Activated naive CD4-positive, alpha-beta T cell treated with anti-CD3 and anti-CD28 coated beads for 36 hours (primary cell): ENCODE measurements around the gene NLRC5. TPM values are rescaled to one million over a fixed set of nuclear protein-coding genes. Genes with fewer than 3 reads are reported as not detected.

Source experiments
- CTCF ChIA-PET: fragments of 350-600 bp; sonication (Branson Sonifier 250); formaldehyde crosslinking; loops from one replicate; lab custom pipeline; 2021; ENCODE audit warnings: antibody characterized with exemption; lab: Charles Lee
- DNase-seq: peaks from one replicate; pipeline ENCODE4 v3.0.0-alpha.2; 2020
- H3K27ac Mint-ChIP-seq: one replicate; pipeline ENCODE4 v1.8.0; 2021; ENCODE audit warnings: mild to moderate bottlenecking, mixed read lengths
- H3K27me3 Mint-ChIP-seq: one replicate; pipeline ENCODE4 v1.8.0; 2021; ENCODE audit warnings: low read depth, mixed read lengths
- H3K36me3 Mint-ChIP-seq: one replicate; pipeline ENCODE4 v1.8.0; 2021; ENCODE audit warnings: low read depth, mixed read lengths
- H3K4me1 Mint-ChIP-seq: one replicate; pipeline ENCODE4 v1.8.0; 2021; ENCODE audit warnings: low read depth, mixed read lengths
- H3K4me3 Mint-ChIP-seq: one replicate; pipeline ENCODE4 v1.8.0; 2021; ENCODE audit warnings: mild to moderate bottlenecking, moderate library complexity, mixed read lengths
- H3K9me3 Mint-ChIP-seq: one replicate; pipeline ENCODE4 v1.8.0; 2021; ENCODE audit warnings: mixed read lengths
- intact Hi-C: fragments of 100-400 bp; cut with micrococcal nuclease; formaldehyde crosslinking; loops from one replicate; pipeline ENCODE4 v1.15.1; 2023
- total RNA-seq, 2 experiments: library from RNA; stranded (reverse); gene quantifications; one replicate each; pipeline ENCODE4 v1.2.3, GENCODE V29; 2021

NLRC5 gene
- total RNA-seq, 2 experiments from 2014 or later: 104 to 119 TPM

- CTCF ChIA-PET: interaction anchor here (0.5 to 1.5 kb wide), 3 partner anchors 38 to 319 kb away, joined by 3 to 8 read pairs (median 6); no protein-coding TSS in a partner anchor
- intact Hi-C loops: loop anchor here (10.0 kb wide), 1 partner anchor 411 kb away; the partner anchor contains the start of gene CCDC102A
- peak overlapping the region; percentile 31 for H3K27ac Mint-ChIP-seq
- no peaks in the 10 kb centered on the region for H3K36me3 Mint-ChIP-seq
- no peak for DNase-seq
- no peak overlapping the region for H3K4me3 Mint-ChIP-seq
- H3K9me3 Mint-ChIP-seq: no peaks in the 10 kb centered on the region
- H3K27me3 Mint-ChIP-seq: no peaks in the 10 kb centered on the region
- H3K4me1 Mint-ChIP-seq: peaks cover 48% of the 10 kb centered on the region
These were observed 134.0 kb downstream of the NLRC5 start for GRCh38 chr16:57123216-57123973.

GRCh38 chr16:57123974-57124674, 134.8 kb downstream of the NLRC5 start:
- Mint-ChIP-seq H3K4me3 (no peak overlapping the region), H3K4me1 (peaks cover 55% of the 10 kb centered on the region), H3K9me3 (no peaks in the 10 kb centered on the region), H3K27me3 (no peaks in the 10 kb centered on the region), H3K36me3 (no peaks in the 10 kb centered on the region), H3K27ac (peak overlapping the region; percentile 31)
- CTCF ChIA-PET: interaction anchor here (0.5 to 1.5 kb wide), 2 partner anchors 39 to 320 kb away, joined by 6 to 8 read pairs; no protein-coding TSS in a partner anchor
- no peak for DNase-seq
- intact Hi-C loops: loop anchor here (10.0 kb wide), 1 partner anchor 411 kb away; the partner anchor contains the start of gene CCDC102A

- CTCF ChIA-PET: interaction anchor here (0.6 to 1.2 kb wide), 3 partner anchors 10 to 181 kb away, joined by 3 read pairs; no protein-coding TSS in a partner anchor
- no peaks in the 10 kb centered on the region for H3K27me3 Mint-ChIP-seq
- peaks cover 66% of the 10 kb centered on the region for H3K4me1 Mint-ChIP-seq
- H3K9me3 Mint-ChIP-seq: no peaks in the 10 kb centered on the region
- H3K4me3 Mint-ChIP-seq: no peak overlapping the region
- no peaks in the 10 kb centered on the region for H3K36me3 Mint-ChIP-seq
- no peak overlapping the region for H3K27ac Mint-ChIP-seq
- intact Hi-C loops: loop anchor here (10.0 kb wide), 1 partner anchor 409 kb away; the partner anchor contains the start of gene CCDC102A
- no peak for DNase-seq
These were observed 136.0 kb downstream of the NLRC5 start for GRCh38 chr16:57125376-57125775.

GRCh38 chr16:57125969-57126368, 136.6 kb downstream of the NLRC5 start:
- H3K27me3 Mint-ChIP-seq: no peaks in the 10 kb centered on the region
- DNase-seq: no peak
- no peak overlapping the region for H3K4me3 Mint-ChIP-seq
- no peak overlapping the region for H3K27ac Mint-ChIP-seq
- H3K9me3 Mint-ChIP-seq: no peaks in the 10 kb centered on the region
- intact Hi-C loops: loop anchor here (10.0 kb wide), 1 partner anchor 409 kb away; the partner anchor contains the start of gene CCDC102A
- peaks cover 72% of the 10 kb centered on the region for H3K4me1 Mint-ChIP-seq
- CTCF ChIA-PET: interaction anchor here (0.6 to 1.6 kb wide), 4 partner anchors 9 to 182 kb away, joined by 3 read pairs; no protein-coding TSS in a partner anchor
- H3K36me3 Mint-ChIP-seq: no peaks in the 10 kb centered on the region

GRCh38 chr16:57126411-57126810, 137.1 kb downstream of the NLRC5 start:
- intact Hi-C loops: loop anchor here (10.0 kb wide), 1 partner anchor 408 kb away; the partner anchor contains the start of gene CCDC102A
- H3K9me3 Mint-ChIP-seq: no peaks in the 10 kb centered on the region

GRCh38 chr16:57127037-57127763, 137.8 kb downstream of the NLRC5 start:
- H3K4me1 Mint-ChIP-seq: peaks cover 79% of the 10 kb centered on the region
- H3K36me3 Mint-ChIP-seq: no peaks in the 10 kb centered on the region
- H3K27me3 Mint-ChIP-seq: no peaks in the 10 kb centered on the region
- H3K4me3 Mint-ChIP-seq: no peak overlapping the region
- H3K9me3 Mint-ChIP-seq: no peaks in the 10 kb centered on the region
- no peak for DNase-seq
- CTCF ChIA-PET: interaction anchor here (0.7 to 2.9 kb wide), 6 partner anchors 14 to 358 kb away, joined by 3 to 9 read pairs (median 4); partner anchors contain the start of gene CPNE2
- intact Hi-C loops: loop anchor here (10.0 kb wide), 1 partner anchor 408 kb away; the partner anchor contains the start of gene CCDC102A
- H3K27ac Mint-ChIP-seq: peak overlapping the region; percentile 47

More at GRCh38 chr16:57126411-57126810, 137.1 kb downstream of the NLRC5 start:
- Mint-ChIP-seq H3K4me1 (peaks cover 72% of the 10 kb centered on the region), H3K27me3 (no peaks in the 10 kb centered on the region), H3K4me3 (no peak overlapping the region), H3K36me3 (no peaks in the 10 kb centered on the region), H3K27ac (peak overlapping the region; percentile 28)
- DNase-seq: no peak
- CTCF ChIA-PET: interaction anchor here (0.7 to 2.9 kb wide), 5 partner anchors 9 to 359 kb away, joined by 3 to 9 read pairs (median 3); no protein-coding TSS in a partner anchor

GRCh38 chr16:57127836-57128235, 138.5 kb downstream of the NLRC5 start:
- no peaks in the 10 kb centered on the region for H3K27me3 Mint-ChIP-seq
- H3K4me1 Mint-ChIP-seq: peaks cover 85% of the 10 kb centered on the region
- intact Hi-C loops: loop anchor here (1.0 to 10.0 kb wide), 4 partner anchors 33 to 407 kb away; partner anchors contain the start of genes CCDC102A, PSME3IP1 and RSPRY1
- DNase-seq: no peak
- H3K27ac Mint-ChIP-seq: peak overlapping the region; percentile 47
- no peak overlapping the region for H3K4me3 Mint-ChIP-seq
- CTCF ChIA-PET: interaction anchor here (1.2 to 2.9 kb wide), 3 partner anchors 35 to 118 kb away, joined by 4 to 9 read pairs (median 7); partner anchors contain the start of gene CPNE2
- H3K9me3 Mint-ChIP-seq: no peaks in the 10 kb centered on the region
- H3K36me3 Mint-ChIP-seq: no peaks in the 10 kb centered on the region

- H3K27ac Mint-ChIP-seq: peak overlapping the region; percentile 87
- H3K27me3 Mint-ChIP-seq: no peaks in the 10 kb centered on the region
- DNase-seq: peak; percentile 85
- CTCF ChIA-PET: interaction anchor here (0.6 to 2.9 kb wide), 6 partner anchors 13 to 163 kb away, joined by 4 to 9 read pairs (median 4); partner anchors contain the start of gene CPNE2
- no peaks in the 10 kb centered on the region for H3K9me3 Mint-ChIP-seq
- peaks cover 84% of the 10 kb centered on the region for H3K4me1 Mint-ChIP-seq
- no peaks in the 10 kb centered on the region for H3K36me3 Mint-ChIP-seq
- intact Hi-C loops: loop anchor here (1.0 to 10.0 kb wide), 4 partner anchors 34 to 406 kb away; partner anchors contain the start of genes CCDC102A, PSME3IP1 and RSPRY1
- H3K4me3 Mint-ChIP-seq: peak overlapping the region; percentile 43
These were observed 139.5 kb downstream of the NLRC5 start for GRCh38 chr16:57128771-57129389.

GRCh38 chr16:57130950-57131321, 141.6 kb downstream of the NLRC5 start:
- intact Hi-C loops: no loop called here
- Mint-ChIP-seq H3K4me1 (peaks cover 88% of the 10 kb centered on the region), H3K27me3 (no peaks in the 10 kb centered on the region), H3K9me3 (no peaks in the 10 kb centered on the region), H3K36me3 (no peaks in the 10 kb centered on the region), H3K27ac (no peak overlapping the region), H3K4me3 (no peak overlapping the region)
- CTCF ChIA-PET: interaction anchor here (0.6 kb wide), 1 partner anchor 97 kb away, joined by 3 read pairs; no protein-coding TSS in a partner anchor
- no peak for DNase-seq

- peaks cover 89% of the 10 kb centered on the region for H3K4me1 Mint-ChIP-seq
- CTCF ChIA-PET: interaction anchor here (0.6 to 1.0 kb wide), 2 partner anchors 39 to 97 kb away, joined by 3 read pairs; partner anchors contain the start of gene CPNE2
These were observed 142.1 kb downstream of the NLRC5 start for GRCh38 chr16:57131351-57131970.

More at GRCh38 chr16:57131351-57131970, 142.1 kb downstream of the NLRC5 start:
- no peaks in the 10 kb centered on the region for H3K36me3 Mint-ChIP-seq
- H3K9me3 Mint-ChIP-seq: no peaks in the 10 kb centered on the region
- H3K27me3 Mint-ChIP-seq: no peaks in the 10 kb centered on the region
- H3K27ac Mint-ChIP-seq: peak overlapping the region; percentile 42
- intact Hi-C loops: no loop called here
- no peak for DNase-seq
- no peak overlapping the region for H3K4me3 Mint-ChIP-seq
